NAMALWA (cell line): ENCODE measurements around the gene ZNF135.

Source experiments
- DNase-seq: peaks from one replicate; pipeline ENCODE4 v3.0.0-alpha.2; 2015; ENCODE audit warnings: low spot score

ZNF135 gene

DNA sequence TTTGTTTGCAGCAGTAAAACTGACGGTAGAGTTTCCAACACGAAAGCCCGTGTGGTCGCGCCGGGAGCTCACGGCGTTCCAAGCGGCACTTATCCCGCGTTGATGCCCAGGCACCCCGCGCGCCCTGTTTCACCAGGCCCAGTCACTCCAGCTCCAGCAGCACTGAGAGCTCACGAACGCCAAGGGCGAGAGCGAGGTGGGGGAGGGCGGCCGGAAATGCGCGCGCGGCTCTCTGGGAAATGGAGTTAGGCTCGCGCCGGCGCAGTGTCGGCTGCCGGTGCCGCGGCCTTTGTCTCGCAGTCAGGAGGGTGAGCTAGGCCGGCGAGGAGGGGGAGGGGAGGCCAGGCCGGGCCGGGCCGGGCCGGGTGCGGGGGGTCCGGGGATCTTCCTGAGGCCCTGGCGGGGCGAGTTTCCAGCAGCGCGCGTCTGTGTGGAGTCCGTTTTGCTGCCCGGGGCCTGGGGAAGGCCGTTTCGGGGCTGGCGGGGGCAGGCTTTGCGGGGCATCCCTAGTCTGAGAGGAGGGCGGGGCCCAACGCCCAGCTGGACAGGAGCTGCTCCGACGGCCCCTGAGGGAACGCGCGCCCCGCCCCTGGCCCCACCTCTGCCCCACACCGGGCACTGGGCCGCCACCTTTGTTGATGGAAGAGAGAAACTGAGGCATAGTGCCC, at the start of gene ZNF135:
ZNF135 (plus strand) TSS at position 280 of the 668 bp plus-strand sequence. CDS start 721 bp downstream, outside the sequence.
- no peak for DNase-seq

DNA sequence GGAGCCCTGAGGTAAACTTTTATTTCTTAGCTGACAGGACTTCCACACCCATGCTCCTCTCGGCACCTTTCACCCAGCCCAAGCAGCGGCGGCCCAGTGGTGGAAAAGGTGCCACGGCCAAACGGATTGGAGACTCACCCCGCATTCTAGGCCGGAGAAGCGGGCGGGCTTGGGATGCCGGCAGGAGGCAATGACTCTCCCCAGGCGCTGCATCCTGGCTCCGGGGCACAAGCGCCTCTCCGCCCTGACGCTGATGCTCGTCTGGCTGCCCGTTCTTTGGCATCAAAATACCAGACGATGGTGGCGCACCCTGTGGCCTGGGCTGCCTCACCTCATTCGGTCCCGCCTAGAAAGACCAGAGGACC, 49.8 kb upstream of the ZNF135 start:
- DNase-seq: no peak

DNA sequence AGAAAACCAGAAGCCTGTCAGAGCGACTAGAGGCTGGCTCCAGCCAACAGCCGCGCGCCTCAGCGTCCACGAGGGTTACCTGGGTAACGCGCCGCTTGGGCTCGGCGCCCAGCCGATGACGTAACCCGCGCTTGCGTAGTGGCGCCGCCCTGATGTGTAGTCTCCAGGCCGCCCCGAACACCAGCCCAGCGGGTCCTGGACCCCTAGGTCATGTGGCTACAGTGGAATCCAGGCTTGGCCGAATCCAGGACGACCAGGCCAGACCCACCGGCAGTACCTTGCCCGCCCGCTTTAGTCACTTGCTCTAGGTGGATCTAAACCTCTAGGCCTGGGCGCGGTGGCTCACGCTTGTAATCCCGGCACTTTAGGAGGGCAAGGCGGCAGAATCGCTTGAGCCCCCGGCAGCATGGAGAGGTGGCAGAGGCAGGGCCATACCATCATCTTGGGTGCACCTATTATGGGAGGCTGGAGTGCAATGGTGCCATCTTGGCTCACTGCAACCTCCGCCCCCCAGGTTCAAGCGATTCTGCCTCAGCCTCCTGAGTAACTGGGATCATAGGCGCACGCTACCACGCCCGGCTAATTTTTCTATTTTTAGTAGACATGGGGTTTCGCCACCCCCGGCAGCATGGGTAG, 49.3 kb upstream of the ZNF135 start:
- DNase-seq: peak; percentile 45

DNA sequence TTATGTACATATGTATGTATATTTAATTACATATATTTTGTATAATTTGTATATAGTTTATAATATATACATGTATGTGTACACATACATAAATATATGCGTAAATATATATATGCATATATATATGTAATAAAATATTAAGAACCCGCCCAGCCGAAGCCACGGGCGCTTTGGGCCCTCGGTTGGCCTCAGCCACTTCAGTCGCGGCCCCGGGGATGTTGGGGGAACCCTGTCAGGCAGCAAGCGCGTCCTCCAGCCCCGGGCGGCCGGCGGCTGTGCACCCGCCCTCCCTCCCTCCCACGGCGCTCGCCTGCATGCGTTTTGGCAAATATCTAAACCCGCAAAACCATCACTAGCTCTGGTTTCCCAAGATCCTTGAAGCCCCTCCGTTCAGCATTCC, 48.6 kb upstream of the ZNF135 start:
- no peak for DNase-seq

GRCh38 chr19:58014141-58014540, 44.9 kb upstream of the ZNF135 start:
- DNase-seq: no peak

GRCh38 chr19:58020129-58020528, 39.0 kb upstream of the ZNF135 start:
- DNase-seq: no peak

- peak; percentile 53 for DNase-seq
Observed at GRCh38 chr19:58021541-58022282, 37.4 kb upstream of the ZNF135 start.

DNA sequence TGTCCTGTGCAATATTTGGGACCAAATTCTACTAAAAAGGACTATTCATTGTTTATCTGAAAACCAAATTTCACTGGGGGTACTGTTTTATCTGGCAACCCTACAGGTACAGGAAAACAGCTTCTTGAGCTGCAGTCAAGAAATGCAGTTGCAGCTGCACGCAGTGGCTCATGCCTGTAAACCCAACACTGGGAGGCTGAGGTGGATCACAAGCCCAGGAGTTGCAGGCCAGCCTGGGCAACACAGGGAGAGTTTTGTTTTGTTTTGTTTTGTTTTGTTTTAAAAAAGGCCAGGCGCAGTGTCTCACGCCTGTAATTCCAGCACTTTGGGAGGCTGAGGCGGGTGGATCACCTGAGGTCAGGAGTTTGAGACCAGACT, 36.8 kb upstream of the ZNF135 start:
- no peak for DNase-seq

GRCh38 chr19:58024661-58025060, 34.4 kb upstream of the ZNF135 start:
- no peak for DNase-seq

GRCh38 chr19:58033741-58034476, 25.2 kb upstream of the ZNF135 start, which contains the start of gene ZSCAN1:
Gene ZSCAN1, plus strand, starts transcription at chr19:58034025. Its CDS starts 3,812 bp downstream, at chr19:58037837.
- DNase-seq: no peak

DNA sequence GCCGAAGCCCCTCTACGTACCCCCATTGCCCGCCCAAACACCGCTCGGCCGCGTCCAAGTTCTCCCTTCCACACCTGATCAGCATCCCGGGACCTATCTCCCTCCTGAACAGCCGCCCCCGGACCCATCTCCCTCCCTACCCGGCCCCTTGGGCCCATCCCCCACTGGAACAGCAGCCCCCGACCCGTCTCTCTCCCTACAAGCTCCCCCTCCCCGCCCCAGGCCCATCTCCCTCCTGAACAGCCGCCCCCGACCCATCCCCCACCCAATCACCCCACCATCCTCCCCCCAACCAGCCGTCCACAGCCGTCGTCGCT, 24.6 kb upstream of the ZNF135 start:
- no peak for DNase-seq

DNA sequence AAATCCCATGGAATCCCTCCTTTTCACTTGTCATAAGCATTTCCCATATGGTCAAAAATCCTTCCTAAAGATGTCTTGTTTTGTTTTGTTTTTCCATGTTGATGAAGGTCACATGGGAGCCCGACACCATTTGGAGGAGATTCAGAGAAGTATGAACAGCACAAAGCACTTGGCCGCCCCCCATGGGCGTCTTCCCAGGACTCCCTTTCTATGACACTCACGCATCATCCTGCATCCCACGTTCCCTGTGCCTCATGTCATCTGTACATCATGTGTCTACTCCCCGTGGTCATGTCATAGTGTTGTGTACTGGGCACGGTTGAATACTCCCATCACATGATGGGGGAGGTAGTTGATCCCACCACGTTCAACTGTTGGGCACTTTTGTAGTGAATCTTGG, 23.2 kb upstream of the ZNF135 start:
- DNase-seq: no peak

GRCh38 chr19:58037927-58038687, 21.0 kb upstream of the ZNF135 start:
- DNase-seq: no peak

GRCh38 chr19:58038688-58039204, 20.3 kb upstream of the ZNF135 start:
- DNase-seq: no peak

- DNase-seq: no peak
Observed at GRCh38 chr19:58040751-58041525, 18.1 kb upstream of the ZNF135 start.

- DNase-seq: no peak
Observed at GRCh38 chr19:58042495-58043340, 16.4 kb upstream of the ZNF135 start.

DNA sequence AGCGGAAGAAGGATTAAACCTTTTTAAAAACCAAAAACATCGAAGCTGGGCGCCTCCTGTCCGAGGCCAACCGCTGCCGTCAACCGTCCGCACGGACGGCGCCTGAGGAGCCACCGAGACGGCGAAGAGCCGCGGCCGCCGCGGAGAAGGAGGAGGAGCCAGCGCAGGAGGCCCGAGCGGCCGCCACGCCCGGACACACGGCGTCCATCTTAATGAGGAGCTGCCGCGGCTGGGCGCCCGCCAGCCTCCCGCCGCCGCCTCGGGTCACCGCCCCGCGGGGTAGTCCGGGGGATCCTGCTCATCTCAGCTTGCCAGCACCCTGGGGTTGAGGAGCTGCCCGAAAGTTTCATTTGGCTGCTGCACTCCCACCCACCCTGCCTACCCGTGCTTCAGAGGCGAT, 14.7 kb upstream of the ZNF135 start:
- DNase-seq: no peak

DNA sequence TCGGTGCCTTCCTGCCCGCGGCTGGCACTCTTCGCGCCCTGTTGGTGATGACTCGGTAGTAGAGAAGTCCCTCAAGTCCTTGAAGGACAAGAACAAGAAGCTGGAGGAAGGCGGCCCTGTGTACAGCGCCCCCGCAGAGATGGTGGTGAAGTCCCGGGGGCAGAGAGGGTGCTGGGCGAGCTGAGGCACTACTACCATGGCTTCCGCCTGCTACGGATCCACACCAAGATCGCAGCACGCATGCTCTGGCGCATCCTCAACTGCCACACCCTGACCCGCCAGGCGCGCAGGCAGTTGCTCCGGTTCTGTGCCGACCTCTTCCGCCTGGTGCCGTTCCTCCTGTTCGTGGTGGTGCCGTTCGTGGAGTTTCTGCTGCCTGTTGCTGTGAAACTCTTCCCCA, 14.2 kb upstream of the ZNF135 start:
- DNase-seq: no peak

DNA sequence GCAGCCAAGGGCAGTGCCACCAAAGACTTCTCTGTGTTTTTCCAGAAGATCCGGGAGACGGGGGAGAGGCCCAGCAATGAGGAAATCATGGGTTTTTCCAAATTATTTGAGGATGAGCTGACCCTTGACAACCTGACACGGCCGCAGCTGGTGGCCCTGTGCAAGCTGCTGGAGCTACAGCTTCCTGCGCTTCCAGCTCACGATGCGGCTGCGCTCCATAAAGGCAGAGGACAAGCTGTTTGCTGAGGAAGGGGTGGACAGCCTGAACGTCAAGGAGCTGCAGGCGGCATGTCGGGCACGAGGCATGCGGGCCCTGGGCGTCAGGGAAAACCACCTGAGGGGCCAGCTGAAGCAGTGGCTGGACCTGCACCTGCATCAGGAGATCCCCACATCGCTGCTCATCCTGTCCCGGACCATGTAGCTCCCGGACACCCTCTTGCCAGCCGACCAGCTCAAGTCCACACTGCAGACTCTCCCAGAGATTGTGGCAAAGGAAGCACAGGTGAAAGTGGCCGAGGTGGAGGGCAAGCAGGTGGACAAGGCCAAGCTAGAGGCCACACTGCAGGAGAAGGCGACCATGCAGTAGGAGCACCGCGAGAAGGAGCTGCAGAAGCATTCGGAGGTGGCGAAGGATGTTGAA, 13.6 kb upstream of the ZNF135 start:
- no peak for DNase-seq
